T-cell (primary cell): ENCODE results near the gene BICDL2. TPM values are rescaled to one million over a fixed set of nuclear protein-coding genes. Genes with fewer than 3 reads are reported as not detected.

Experiments used
- ATAC-seq, 4 experiments: fragments of 200-7000 bp in 3 of 4; fragments of 150-1000 bp in 1 of 4; cut with Tn5 transposase; replicated peaks in 1 of 4; 1 replicate in 3 of 4; 2 replicates in 1 of 4; pipeline ENCODE4 v1.10.0; 2021; ENCODE audit warnings: moderate library complexity in 3 of 4, mild to moderate bottlenecking in 2 of 4, moderate number of reproducible peaks in 1 of 4
- CTCF ChIA-PET, 2 donors: fragments of 300-600 bp; sonication (Branson Sonifier 250); formaldehyde crosslinking; loops; one replicate each; lab custom pipeline; 2022; ENCODE audit warnings: antibody characterized with exemption in 2 of 2; lab: Charles Lee
- POLR2A ChIA-PET, 2 donors: fragments of 300-600 bp; sonication (Branson Sonifier 250); formaldehyde crosslinking; loops; one replicate each; lab custom pipeline; 2022; ENCODE audit warnings: antibody characterized with exemption in 2 of 2; lab: Charles Lee
- DNase-seq, 35 experiments: peaks; one replicate each; pipeline versions ENCODE4 v3.0.0 to v3.0.0-alpha.2; 2013 to 2023
- H3K27ac ChIP-seq: one replicate; pipeline ENCODE4 v1.5.1; 2013; ENCODE audit warnings: low read length
- H3K27me3 ChIP-seq, 2 experiments: replicated peaks in 1 of 2; 1 replicate in 1 of 2; 2 replicates in 1 of 2; pipeline versions ENCODE4 v1.6.1 to v1.7.0; 2013; ENCODE audit warnings: low read length in 1 of 2, mixed read lengths in 1 of 2; ENCODE audit not compliant: control insufficient read depth in 2 of 2, insufficient read depth in 2 of 2; ENCODE audit errors: extremely low read depth in 1 of 2
- H3K36me3 ChIP-seq, 2 donors: 1 replicate in 1 of 2; 2 replicates in 1 of 2; pipeline versions ENCODE4 v1.6.1 to v1.7.0; 2013; ENCODE audit warnings: low read length in 1 of 2; ENCODE audit not compliant: control insufficient read depth in 2 of 2, insufficient read depth in 1 of 2; ENCODE audit errors: extremely low read depth in 1 of 2
- H3K4me1 ChIP-seq, 2 experiments: 1 replicate in 1 of 2; 2 replicates in 1 of 2; pipeline versions ENCODE4 v1.6.1 to v1.7.0; 2013; ENCODE audit warnings: low read length in 2 of 2, mixed read lengths in 1 of 2; ENCODE audit not compliant: insufficient read depth in 2 of 2, control insufficient read depth in 1 of 2; ENCODE audit errors: extremely low read depth in 1 of 2
- H3K4me3 ChIP-seq, 2 donors: 1 replicate in 1 of 2; 2 replicates in 1 of 2; pipeline versions ENCODE4 v1.5.1 to v1.7.0; 2013; ENCODE audit warnings: mild to moderate bottlenecking in 2 of 2, low read length in 1 of 2, moderate library complexity in 1 of 2; ENCODE audit not compliant: control insufficient read depth in 1 of 2; ENCODE audit errors: extremely low read depth in 1 of 2
- H3K9me3 ChIP-seq: 2 replicates; pipeline ENCODE4 v1.7.0; 2013
- H3K27ac Mint-ChIP-seq, 2 donors: one replicate each; pipeline ENCODE4 v1.8.0; 2020 to 2021; ENCODE audit warnings: mild to moderate bottlenecking in 2 of 2, mixed read lengths in 2 of 2
- H3K27me3 Mint-ChIP-seq, 2 donors: one replicate each; pipeline ENCODE4 v1.8.0; 2021 to 2022; ENCODE audit warnings: mixed read lengths in 2 of 2
- H3K36me3 Mint-ChIP-seq: one replicate; pipeline ENCODE4 v1.8.0; 2021; ENCODE audit warnings: mixed read lengths
- H3K4me1 Mint-ChIP-seq, 3 donors: one replicate each; pipeline ENCODE4 v1.8.0; 2020 to 2022; ENCODE audit warnings: mixed read lengths in 3 of 3, mild to moderate bottlenecking in 1 of 3
- H3K4me3 Mint-ChIP-seq, 3 donors: one replicate each; pipeline ENCODE4 v1.8.0; 2020 to 2022; ENCODE audit warnings: mild to moderate bottlenecking in 3 of 3, mixed read lengths in 3 of 3, moderate library complexity in 3 of 3
- H3K9me3 Mint-ChIP-seq, 3 donors: one replicate each; pipeline ENCODE4 v1.8.0; 2020 to 2022; ENCODE audit warnings: mixed read lengths in 3 of 3
- WGBS: methylation state at CpG from one replicate; pipeline ENCODE4 v1.1.5; 2013; ENCODE audit warnings: missing lambda C conversion rate; ENCODE audit not compliant: insufficient coverage; 5-methylcytosine and 5-hydroxymethylcytosine counted together
- total RNA-seq, 35 experiments: library from RNA in 6 of 35; stranded (reverse) in 6 of 35; fragments of 120-200 nt in 1 of 35; gene quantifications; one replicate each; pipeline versions ENCODE4 v1.2.1 to v1.2.4 and lab custom pipeline; 2013 to 2026

Gene BICDL2
- total RNA-seq, 5 donors from 2014 or later (not counting 1 experiment from before 2014, with no cell fraction given), result 0.13 to 0.16 (median 0.15) TPM; not detected in 2

DNA sequence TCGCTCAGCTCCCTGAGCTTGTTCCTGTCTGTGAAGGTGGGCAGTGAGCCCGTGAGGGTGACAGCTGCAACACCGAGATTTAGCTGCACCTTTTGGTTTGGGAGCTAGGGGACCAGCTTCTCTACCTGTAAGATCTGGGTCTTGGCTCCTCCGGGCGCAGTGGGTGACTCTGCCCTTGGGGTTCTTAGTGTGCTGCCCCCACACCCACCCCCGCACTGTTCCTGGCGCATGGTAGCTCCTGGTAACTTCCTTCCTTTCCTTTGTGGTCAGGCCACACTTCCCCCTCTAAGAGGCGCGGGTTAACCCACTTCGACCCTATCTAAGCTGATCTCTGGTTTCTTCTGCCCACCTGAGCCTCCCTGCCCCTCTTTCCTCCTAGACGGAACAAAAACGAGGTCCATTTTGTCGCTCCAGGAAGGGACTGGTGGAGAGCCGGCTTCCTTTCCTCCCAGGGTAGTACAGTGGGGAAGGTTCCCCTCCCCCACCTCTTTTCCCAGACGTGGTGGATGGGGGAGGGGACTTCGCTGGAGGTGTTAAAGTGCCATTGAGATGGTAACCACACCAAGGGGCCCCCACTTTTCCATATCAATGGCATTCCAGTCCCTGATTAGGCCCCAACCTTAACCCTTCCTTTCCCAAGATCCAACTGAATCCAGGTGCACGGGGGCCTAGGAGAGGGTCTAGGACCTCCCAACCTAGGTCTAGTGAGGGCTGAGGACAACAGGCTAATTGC, 28.6 kb downstream of the BICDL2 start:
- CTCF ChIA-PET, result interaction anchor here in 1 of 2 donors (0.6 to 1.3 kb wide), 4 partner anchors 13 to 95 kb away, joined by 3 to 6 read pairs (median 3); no protein-coding TSS in a partner anchor
- POLR2A ChIA-PET, result no interaction called here
- 13% methylated on average over 8 of the region's 17 CpGs for WGBS
- peaks cover 23 to 37% (median 30%) of the 10 kb centered on the region in 3 donors for H3K4me1 Mint-ChIP-seq
- peak in 4 of 35 experiments; percentile 21 to 39 (median 24) for DNase-seq
- H3K27ac ChIP-seq, result no peak overlapping the region
- H3K27me3 Mint-ChIP-seq, result peaks cover 0 to 23% of the 10 kb centered on the region in 2 donors
- H3K4me1 ChIP-seq, result peaks cover 20 to 48% of the 10 kb centered on the region in 2 experiments
- H3K4me3 ChIP-seq, result peak overlapping the region; percentile 1 to 62
- peaks cover 0 to 63% of the 10 kb centered on the region in 2 experiments for H3K27me3 ChIP-seq
- H3K9me3 ChIP-seq, result no peaks in the 10 kb centered on the region
- no peaks in the 10 kb centered on the region for H3K9me3 Mint-ChIP-seq
- no peak for ATAC-seq
- H3K36me3 Mint-ChIP-seq, result no peaks in the 10 kb centered on the region
- H3K4me3 Mint-ChIP-seq, result peak overlapping the region; percentile 25 to 78 (median 44)
- no peak overlapping the region for H3K27ac Mint-ChIP-seq
- no peaks in the 10 kb centered on the region for H3K36me3 ChIP-seq

DNA sequence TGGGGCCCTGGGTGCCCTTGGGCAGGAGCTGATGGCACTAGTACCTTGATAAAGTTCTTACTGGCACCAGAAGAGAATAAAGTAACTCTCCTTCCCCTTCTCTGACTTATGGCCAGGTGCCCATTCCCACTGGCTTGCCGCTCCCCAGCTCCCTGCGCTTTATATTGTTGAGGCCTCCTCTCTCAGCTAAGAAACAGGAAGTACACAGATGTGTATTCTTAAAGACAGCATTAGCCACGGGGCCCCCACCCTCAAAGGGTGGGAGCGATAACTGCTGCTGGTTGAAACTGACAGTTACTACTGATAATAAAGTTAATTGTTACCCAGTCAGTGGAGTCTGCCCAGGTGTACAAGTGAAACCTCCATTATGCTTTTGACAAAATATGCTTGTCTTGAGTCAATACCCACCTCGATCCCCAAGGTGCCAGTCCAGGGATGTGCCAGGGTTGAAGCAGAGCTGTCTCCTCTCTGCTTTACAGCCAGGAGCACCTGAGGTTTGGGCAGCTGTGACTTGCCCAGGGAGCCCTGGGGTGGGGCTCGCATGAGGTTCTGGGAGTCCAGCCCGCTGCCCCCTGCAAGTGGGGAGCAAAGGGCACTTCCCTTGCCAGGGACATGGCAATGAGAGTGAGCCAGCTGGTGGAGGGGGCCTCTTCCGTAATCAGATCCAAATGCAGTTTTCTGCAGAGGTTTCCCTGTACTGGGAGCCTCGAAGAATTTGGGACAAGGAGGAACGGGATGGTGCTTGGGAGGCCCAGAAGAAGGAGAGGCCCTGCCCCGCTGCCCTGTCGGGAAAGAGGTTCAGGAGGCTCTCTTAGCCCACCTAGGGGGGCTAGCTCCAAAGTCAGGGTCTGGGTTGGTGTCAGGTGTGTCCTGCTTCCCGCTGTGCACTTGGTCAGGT, 29.4 kb downstream of the BICDL2 start:
- CTCF ChIA-PET, result interaction anchor here in 1 of 2 donors (0.6 to 1.3 kb wide), 4 partner anchors 13 to 96 kb away, joined by 3 to 6 read pairs (median 3); no protein-coding TSS in a partner anchor
- POLR2A ChIA-PET, result no interaction called here
- Mint-ChIP-seq H3K36me3 (no peaks in the 10 kb centered on the region), H3K27ac (no peak overlapping the region), H3K4me3 (peak overlapping the region in 2 of 3 donors; percentile 25 to 78), H3K4me1 (peaks cover 23 to 32% (median 30%) of the 10 kb centered on the region in 3 donors), H3K27me3 (peaks cover 0 to 18% of the 10 kb centered on the region in 2 donors), H3K9me3 (no peaks in the 10 kb centered on the region)
- Histone ChIP-seq H3K4me3 (peak overlapping the region in 1 of 2 donors; percentile 62), H3K36me3 (no peaks in the 10 kb centered on the region), H3K27me3 (peaks cover 0 to 55% of the 10 kb centered on the region in 2 experiments), H3K27ac (no peak overlapping the region), H3K9me3 (no peaks in the 10 kb centered on the region), H3K4me1 (peaks cover 20 to 41% of the 10 kb centered on the region in 2 experiments)
- DNase-seq (no peak), ATAC-seq (no peak)
- WGBS, result 64% methylated on average over 8 of the region's 13 CpGs

DNA sequence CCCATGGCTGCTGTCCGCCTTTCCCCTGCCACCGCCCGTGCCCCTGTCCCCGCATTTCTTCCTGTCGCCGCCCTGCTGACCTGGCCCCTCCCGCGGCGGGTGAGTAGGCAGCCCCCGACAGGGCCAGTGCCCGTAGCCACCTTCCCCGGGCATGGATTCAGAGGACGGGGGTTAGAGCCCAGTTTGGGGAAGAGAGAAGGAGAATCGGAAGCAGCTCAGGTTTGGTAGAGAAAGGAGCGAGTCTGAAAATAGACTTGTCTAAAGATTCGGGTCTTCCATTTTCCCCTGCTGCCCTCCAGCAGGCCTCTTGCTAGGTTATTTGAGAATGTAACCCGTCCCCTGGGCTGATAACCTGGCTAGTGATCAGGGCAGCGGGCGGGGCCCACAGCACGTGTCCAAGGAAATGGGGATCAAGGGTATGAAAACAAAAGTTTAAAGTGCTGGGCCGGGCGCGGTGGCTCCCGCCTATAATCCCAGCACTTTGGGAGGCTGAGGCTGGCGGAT, 31.9 kb downstream of the BICDL2 start:
- Histone ChIP-seq H3K4me3 (no peak overlapping the region), H3K9me3 (no peaks in the 10 kb centered on the region), H3K36me3 (no peaks in the 10 kb centered on the region), H3K27me3 (peaks cover 0 to 50% of the 10 kb centered on the region in 2 experiments), H3K27ac (no peak overlapping the region), H3K4me1 (peaks cover 20 to 36% of the 10 kb centered on the region in 2 experiments)
- no peaks in the 10 kb centered on the region for H3K9me3 Mint-ChIP-seq
- H3K27ac Mint-ChIP-seq, result no peak overlapping the region
- ATAC-seq (no peak), DNase-seq (no peak)
- peaks cover 23 to 30% (median 30%) of the 10 kb centered on the region in 3 donors for H3K4me1 Mint-ChIP-seq
- WGBS, result 22% methylated on average over 15 of the region's 25 CpGs
- CTCF ChIA-PET, result interaction anchor here (0.6 to 1.6 kb wide), 3 partner anchors 23 to 27 kb away, joined by 5 to 7 read pairs (median 6); no protein-coding TSS in a partner anchor
- peaks cover 3 to 20% of the 10 kb centered on the region in 2 donors for H3K27me3 Mint-ChIP-seq
- POLR2A ChIA-PET, result interaction anchor here in 1 of 2 donors (0.7 kb wide), 1 partner anchor 170 kb away, joined by 7 read pairs; no protein-coding TSS in a partner anchor
- H3K4me3 Mint-ChIP-seq, result peak overlapping the region; percentile 58 to 71 (median 68)
- no peaks in the 10 kb centered on the region for H3K36me3 Mint-ChIP-seq

GRCh38 chr16:3004319-3004718, 32.4 kb downstream of the BICDL2 start:
- ChIA-PET POLR2A (interaction anchor here in 1 of 2 donors (0.5 kb wide), 1 partner anchor 18 kb away, joined by 3 read pairs; no protein-coding TSS in a partner anchor), CTCF (interaction anchor here (0.7 to 1.6 kb wide), 7 partner anchors 18 to 177 kb away, joined by 3 to 29 read pairs (median 5); no protein-coding TSS in a partner anchor)
- H3K36me3 Mint-ChIP-seq, result no peaks in the 10 kb centered on the region
- no peak overlapping the region for H3K27ac ChIP-seq
- no peak overlapping the region for H3K27ac Mint-ChIP-seq
- H3K4me1 ChIP-seq, result peaks cover 20 to 36% of the 10 kb centered on the region in 2 experiments
- peak; percentile 1 to 23 (median 12) for ATAC-seq
- no peaks in the 10 kb centered on the region for H3K36me3 ChIP-seq
- peaks cover 3 to 20% of the 10 kb centered on the region in 2 donors for H3K27me3 Mint-ChIP-seq
- peak overlapping the region in 1 of 3 donors; percentile 75 for H3K4me3 Mint-ChIP-seq
- no peak overlapping the region for H3K4me3 ChIP-seq
- peak in 1 of 35 experiments; percentile 38 for DNase-seq
- peaks cover 0 to 48% of the 10 kb centered on the region in 2 experiments for H3K27me3 ChIP-seq
- H3K9me3 ChIP-seq, result no peaks in the 10 kb centered on the region
- H3K9me3 Mint-ChIP-seq, result no peaks in the 10 kb centered on the region
- peaks cover 23 to 30% (median 30%) of the 10 kb centered on the region in 3 donors for H3K4me1 Mint-ChIP-seq
- under 1% methylated on average over 66 of the region's 67 CpGs for WGBS

- Histone ChIP-seq H3K4me3 (no peak overlapping the region), H3K36me3 (no peaks in the 10 kb centered on the region), H3K4me1 (peaks cover 19 to 30% of the 10 kb centered on the region in 2 experiments), H3K27me3 (peaks cover 0 to 52% of the 10 kb centered on the region in 2 experiments), H3K27ac (no peak overlapping the region), H3K9me3 (no peaks in the 10 kb centered on the region)
- ChIA-PET POLR2A (interaction anchor here in 1 of 2 donors (0.5 kb wide), 1 partner anchor 18 kb away, joined by 3 read pairs; no protein-coding TSS in a partner anchor), CTCF (interaction anchor here (0.6 to 1.6 kb wide), 9 partner anchors 19 to 177 kb away, joined by 3 to 29 read pairs (median 3); no protein-coding TSS in a partner anchor)
- Mint-ChIP-seq H3K27ac (no peak overlapping the region), H3K27me3 (peaks cover 3 to 20% of the 10 kb centered on the region in 2 donors), H3K4me3 (peak overlapping the region; percentile 60 to 75 (median 72)), H3K4me1 (peaks cover 21 to 28% (median 28%) of the 10 kb centered on the region in 3 donors), H3K9me3 (no peaks in the 10 kb centered on the region), H3K36me3 (no peaks in the 10 kb centered on the region)
- DNase-seq (peak; percentile 82 to 98 (median 95)), ATAC-seq (peak; percentile 97 to 99 (median 98))
- 7% methylated on average over 51 of the region's 58 CpGs for WGBS
These were observed 33.0 kb downstream of the BICDL2 start for GRCh38 chr16:3003582-3004270.
